IMR-90 (cell line): ENCODE results near the gene NAV2. TPM values are rescaled to one million over a fixed set of nuclear protein-coding genes. Genes with fewer than 3 reads are reported as not detected.

Experiments used
- ATAC-seq: fragments of 200-7000 bp; cut with Tn5 transposase; 2 replicates; pipeline ENCODE4 v1.9.1; 2020; ENCODE audit warnings: low read depth, mild to moderate bottlenecking, moderate library complexity
- BruUV-seq: library from RNA; stranded (reverse); fragments of 400-500 nt; replicated peaks from 2 replicates; lab custom pipeline; 2021; lab: Mats Ljungman, UMichigan
- CTCF ChIA-PET: fragments of 300-600 bp; formaldehyde crosslinking; extraction: SDS; loops from one replicate; lab custom pipeline; 2021; ENCODE audit warnings: antibody characterized with exemption; lab: Yijun Ruan, JAX
- POLR2A ChIA-PET: fragments of 300-600 bp; sonication (Branson Sonifier 250); formaldehyde crosslinking; loops from one replicate; lab custom pipeline; 2022; ENCODE audit warnings: antibody characterized with exemption; ENCODE audit not compliant: unreplicated experiment; lab: Charles Lee
- DNase-seq: peaks from one replicate; pipeline ENCODE4 v3.0.0; 2013
- H2AFZ ChIP-seq: replicated peaks from 2 replicates; pipeline ENCODE3; 2013; ENCODE audit warnings: low read length, mild to moderate bottlenecking; ENCODE audit not compliant: poor library complexity
- H2AK5ac ChIP-seq: 2 replicates; pipeline ENCODE4 v1.6.1; 2013; ENCODE audit warnings: low read depth, low read length, inconsistent platforms
- H2AK9ac ChIP-seq: replicated peaks from 2 replicates; pipeline ENCODE3; 2013; ENCODE audit warnings: mild to moderate bottlenecking, low read depth, low read length, moderate library complexity; ENCODE audit not compliant: poor library complexity
- H2BK120ac ChIP-seq: 2 replicates; pipeline ENCODE4 v1.6.1; 2013; ENCODE audit warnings: low read depth, low read length, inconsistent platforms
- H2BK15ac ChIP-seq: 3 replicates; pipeline ENCODE4 v1.6.1; 2013; ENCODE audit warnings: low read depth, low read length, inconsistent platforms
- H2BK20ac ChIP-seq: 2 replicates; pipeline ENCODE4 v1.6.1; 2013; ENCODE audit warnings: low read depth, mild to moderate bottlenecking, inconsistent platforms, low read length, moderate library complexity
- H2BK5ac ChIP-seq: 2 replicates; pipeline ENCODE4 v1.6.1; 2013; ENCODE audit warnings: mild to moderate bottlenecking, low read depth, low read length, inconsistent platforms; ENCODE audit not compliant: poor library complexity, severe bottlenecking
- H3K14ac ChIP-seq: replicated peaks from 2 replicates; pipeline ENCODE4 v1.6.1; 2013; ENCODE audit warnings: low read depth, low read length, inconsistent platforms
- H3K18ac ChIP-seq: 2 replicates; pipeline ENCODE4 v1.6.1; 2013; ENCODE audit warnings: low read depth, low read length, control low read depth
- H3K23ac ChIP-seq: 2 replicates; pipeline ENCODE4 v1.6.1; 2013; ENCODE audit warnings: low read depth, low read length, inconsistent platforms
- H3K27ac ChIP-seq: 2 replicates; pipeline ENCODE4 v1.5.1; 2013; ENCODE audit warnings: mild to moderate bottlenecking, control low read depth, low read length; ENCODE audit not compliant: insufficient read depth
- H3K27me3 ChIP-seq: 2 replicates; pipeline ENCODE4 v1.6.1; 2013; ENCODE audit warnings: low read length; ENCODE audit not compliant: control insufficient read depth, insufficient read depth
- H3K36me3 ChIP-seq: 2 replicates; pipeline ENCODE4 v1.6.1; 2013; ENCODE audit warnings: low read length, mixed read lengths; ENCODE audit not compliant: control insufficient read depth, insufficient read depth
- H3K4ac ChIP-seq: 2 replicates; pipeline ENCODE4 v1.6.1; 2013; ENCODE audit warnings: low read depth, low read length, inconsistent platforms
- H3K4me1 ChIP-seq: 2 replicates; pipeline ENCODE4 v1.6.1; 2013; ENCODE audit warnings: low read length, mixed read lengths; ENCODE audit not compliant: control insufficient read depth, insufficient read depth
- H3K4me2 ChIP-seq: 2 replicates; pipeline ENCODE4 v1.6.1; 2013; ENCODE audit warnings: low read depth, mild to moderate bottlenecking, control low read depth, low read length, moderate library complexity
- H3K4me3 ChIP-seq: 2 replicates; pipeline ENCODE4 v1.5.1; 2013; ENCODE audit warnings: low read depth, mild to moderate bottlenecking, control low read depth, low read length, moderate library complexity; ENCODE audit not compliant: insufficient read depth
- H3K56ac ChIP-seq: 2 replicates; pipeline ENCODE4 v1.6.1; 2013; ENCODE audit warnings: low read length, inconsistent platforms; ENCODE audit not compliant: insufficient read depth; ENCODE audit errors: extremely low read depth
- H3K79me1 ChIP-seq, 2 experiments: 2 replicates each; pipeline ENCODE4 v1.6.1; 2013; ENCODE audit warnings: low read length in 2 of 2, inconsistent platforms in 1 of 2, low read depth in 1 of 2
- H3K9ac ChIP-seq: 2 replicates; pipeline ENCODE4 v1.6.1; 2013; ENCODE audit warnings: low read depth, low read length, control low read depth
- H3K9me1 ChIP-seq: 2 replicates; pipeline ENCODE4 v1.6.1; 2013; ENCODE audit warnings: low read length, inconsistent platforms; ENCODE audit not compliant: insufficient read depth
- H3K9me3 ChIP-seq: 2 replicates; pipeline ENCODE4 v1.6.1; 2013; ENCODE audit warnings: low read length; ENCODE audit not compliant: control insufficient read depth, insufficient read depth
- H4K20me1 ChIP-seq: 2 replicates; pipeline ENCODE4 v1.6.1; 2013; ENCODE audit warnings: low read length, inconsistent platforms; ENCODE audit not compliant: insufficient read depth
- H4K5ac ChIP-seq: 2 replicates; pipeline ENCODE4 v1.6.1; 2013; ENCODE audit warnings: mild to moderate bottlenecking, low read depth, low read length, control low read depth
- H4K8ac ChIP-seq, 2 experiments: 2 replicates each; pipeline ENCODE4 v1.6.1; 2013; ENCODE audit warnings: low read depth in 2 of 2, low read length in 2 of 2, control low read depth in 1 of 2, inconsistent platforms in 1 of 2
- H4K91ac ChIP-seq: 2 replicates; pipeline ENCODE4 v1.6.1; 2013; ENCODE audit warnings: low read depth, low read length, inconsistent platforms; ENCODE audit not compliant: insufficient read depth
- BHLHE40 ChIP-seq: fragments of 150-350 bp; IDR thresholded peaks from 2 replicates; pipeline ENCODE4 v1.6.1; 2016; ENCODE audit warnings: mild to moderate bottlenecking, low read depth, low read length
- CEBPB ChIP-seq: IDR thresholded peaks from 2 replicates; pipeline ENCODE4 v1.6.1; 2012; ENCODE audit warnings: low read depth, low read length, improper control_type of control experiment
- CHD1 ChIP-seq: IDR thresholded peaks from 2 replicates; pipeline ENCODE4 v1.6.1; 2012; ENCODE audit warnings: low read depth, low read length, improper control_type of control experiment
- CTCF ChIP-seq: conservative IDR thresholded peaks from 2 replicates; pipeline ENCODE4 v1.5.1; 2012; ENCODE audit warnings: mild to moderate bottlenecking, low read depth, low read length, improper control_type of control experiment
- ELK1 ChIP-seq: fragments of 150-350 bp; IDR thresholded peaks from 2 replicates; pipeline ENCODE4 v1.6.1; 2016; ENCODE audit warnings: low read depth, mild to moderate bottlenecking, low read length, moderate library complexity, borderline replicate concordance
- FOS ChIP-seq: fragments of 150-350 bp; IDR thresholded peaks from 2 replicates; pipeline ENCODE4 v1.6.1; 2016; ENCODE audit warnings: low read depth, low read length
- MAFK ChIP-seq: IDR thresholded peaks from 2 replicates; pipeline ENCODE4 v1.6.1; 2012; ENCODE audit warnings: low read depth, low read length, improper control_type of control experiment
- MAZ ChIP-seq: IDR thresholded peaks from 2 replicates; pipeline ENCODE4 v1.6.1; 2012; ENCODE audit warnings: low read depth, mild to moderate bottlenecking, low read length, improper control_type of control experiment, moderate library complexity, borderline replicate concordance
- MXI1 ChIP-seq: IDR thresholded peaks from 2 replicates; pipeline ENCODE4 v1.6.1; 2012; ENCODE audit warnings: low read depth, mild to moderate bottlenecking, low read length, moderate library complexity, borderline replicate concordance
- NFE2L2 ChIP-seq: fragments of 150-350 bp; IDR thresholded peaks from 2 replicates; pipeline ENCODE4 v1.6.1; 2016; ENCODE audit warnings: low read depth, mild to moderate bottlenecking, low read length
- POLR2A ChIP-seq: IDR thresholded peaks from 2 replicates; pipeline ENCODE4 v1.6.1; 2012; ENCODE audit warnings: mild to moderate bottlenecking, low read depth, low read length
- RAD21 ChIP-seq: IDR thresholded peaks from 2 replicates; pipeline ENCODE4 v1.6.1; 2012; ENCODE audit warnings: low read length, improper control_type of control experiment
- RCOR1 ChIP-seq: IDR thresholded peaks from 2 replicates; pipeline ENCODE4 v1.6.1; 2012; ENCODE audit warnings: mild to moderate bottlenecking, low read length, improper control_type of control experiment; ENCODE audit not compliant: insufficient replicate concordance
- RFX5 ChIP-seq: IDR thresholded peaks from 2 replicates; pipeline ENCODE4 v1.8.0; 2012; ENCODE audit warnings: low read depth, mild to moderate bottlenecking, low read length, moderate library complexity
- SMC3 ChIP-seq: fragments of 150-350 bp; IDR thresholded peaks from 2 replicates; pipeline ENCODE4 v1.6.1; 2016; ENCODE audit warnings: low read depth, mild to moderate bottlenecking, antibody characterized with exemption, low read length, moderate library complexity
- USF2 ChIP-seq: fragments of 150-350 bp; IDR thresholded peaks from 2 replicates; pipeline ENCODE4 v1.6.1; 2017; ENCODE audit warnings: mild to moderate bottlenecking, antibody characterized with exemption, low read length, low read depth
- WGBS, 2 experiments: methylation state at CpG; one replicate each; pipeline versions ENCODE4 v1.1.5 to v1.1.7; 2013; ENCODE audit warnings: missing lambda C conversion rate in 2 of 2; ENCODE audit not compliant: insufficient read length in 1 of 2; ENCODE audit errors: extremely low coverage in 2 of 2; 5-methylcytosine and 5-hydroxymethylcytosine counted together
- dilution Hi-C: fragments of 300-500 bp; cut with HindIII; formaldehyde crosslinking; loops from one replicate; pipeline ENCODE4 v1.14.3; 2018; ENCODE audit warnings: low sequenced_read_pairs; ENCODE audit not compliant: unreplicated experiment
- in situ Hi-C: fragments of 300-500 bp; cut with MboI; formaldehyde crosslinking; loops from 3 replicates; pipeline ENCODE4 v1.14.3; 2019; ENCODE audit warnings: low sequenced_read_pairs, inconsistent platforms, mixed read lengths
- intact Hi-C: fragments of 100-400 bp; cut with micrococcal nuclease; formaldehyde crosslinking; loops from 2 replicates; pipeline ENCODE4 v1.10.0; 2022
- polyA plus RNA-seq, 3 experiments: library from polyadenylated mRNA; depleted of rRNA; stranded (reverse); fragments of >200 nt; gene quantifications; 2 replicates each; pipeline ENCODE4 v1.2.3, GENCODE V29; 2012; ENCODE audit warnings: low replicate concordance in 1 of 3
- total RNA-seq: library from RNA; depleted of rRNA; stranded (reverse); fragments of >200 nt; gene quantifications from 2 replicates; pipeline ENCODE4 v1.2.3, GENCODE V29; 2012

Gene NAV2
- total and polyA plus RNA-seq, 2 of the 4 experiments (the other 2 are of a cell fraction) = 4.5 to 12.6 TPM

GRCh38 chr11:19968860-19969259 is 256.2 kb downstream of the NAV2 start:
- no peak overlapping the region for H2AK5ac ChIP-seq
- H3K27me3 ChIP-seq = no peaks in the 10 kb centered on the region
- DNase-seq = no peak
- H3K56ac ChIP-seq = no peak overlapping the region
- H3K9me3 ChIP-seq = no peaks in the 10 kb centered on the region
- in situ Hi-C loops = no loop called here
- dilution Hi-C loops = no loop called here
- H3K4ac ChIP-seq = no peak overlapping the region
- BruUV-seq = no TSS peak
- H2BK5ac ChIP-seq = no peak overlapping the region
- peaks cover 8% of the 10 kb centered on the region; the same call in 1 of the 2 replicates for H3K36me3 ChIP-seq
- 100% methylated on average over 3 of the region's 5 CpGs; no CpG with 5 or more reads in 1 of the 2 experiments for WGBS, 2 experiments
- H3K9me1 ChIP-seq = peaks cover 17% of the 10 kb centered on the region; the same call in 1 of the 2 replicates
- H3K9ac ChIP-seq = no peak overlapping the region
- H2BK120ac ChIP-seq = no peak overlapping the region
- no peak overlapping the region for H3K23ac ChIP-seq
- no peak overlapping the region for H2BK20ac ChIP-seq
- H3K79me1 ChIP-seq = peaks cover 20 to 26% of the 10 kb centered on the region in 2 experiments; a peak in 3 of 4 replicates
- no peak overlapping the region for H4K5ac ChIP-seq
- H3K4me1 ChIP-seq = peaks cover 2% of the 10 kb centered on the region; the same call in 1 of the 2 replicates
- POLR2A ChIA-PET = no interaction called here
- CTCF ChIA-PET = no interaction called here
- H3K4me3 ChIP-seq = no peak overlapping the region
- no peak overlapping the region for H3K18ac ChIP-seq
- H2AFZ ChIP-seq = no peak overlapping the region
- H3K27ac ChIP-seq = no peak overlapping the region
- no peak overlapping the region for H3K14ac ChIP-seq
- H4K20me1 ChIP-seq = no peaks in the 10 kb centered on the region; the same call in none of the 2 replicates
- ATAC-seq = no peak
- no peak overlapping the region for H4K91ac ChIP-seq
- H2AK9ac ChIP-seq = peak overlapping the region; percentile 31
- no peak for TF ChIP-seq POLR2A
- no peak for TF ChIP-seq CHD1
- no peak for TF ChIP-seq CEBPB
- no peak for TF ChIP-seq RFX5
- TF ChIP-seq MAFK = no peak
- no peak for TF ChIP-seq ELK1
- no peak for TF ChIP-seq MXI1
- no peak for TF ChIP-seq FOS
- no peak for TF ChIP-seq BHLHE40
- no peak for TF ChIP-seq RAD21
- no peak for TF ChIP-seq MAZ
- no peak for TF ChIP-seq NFE2L2
- no peak for TF ChIP-seq RCOR1
- no peak for TF ChIP-seq CTCF
- TF ChIP-seq SMC3 = no peak
- no peak for TF ChIP-seq USF2
- intact Hi-C loops = no loop called here
- no peak overlapping the region for H4K8ac ChIP-seq
- H3K4me2 ChIP-seq = no peak overlapping the region
- no peak overlapping the region for H2BK15ac ChIP-seq
